K562 (cell line): Measurements from ENCODE around the gene ZNF618. TPM values are rescaled to one million over a fixed set of nuclear protein-coding genes. Genes with fewer than 3 reads are reported as not detected.

Source experiments
- ATAC-seq: fragments of 200-7000 bp; cut with Tn5 transposase; 3 replicates; pipeline ENCODE4 v1.9.1; 2020; ENCODE audit warnings: moderate library complexity
- BruUV-seq: library from RNA; stranded (reverse); fragments of 400-500 nt; replicated peaks from 2 replicates; lab custom pipeline; 2021; lab: Mats Ljungman, UMichigan
- CTCF ChIA-PET: fragments of 300-600 bp; formaldehyde crosslinking; extraction: SDS; loops from one replicate; lab custom pipeline; 2021; ENCODE audit warnings: low intra/inter-chr PET ratio; lab: Yijun Ruan, JAX
- POLR2A ChIA-PET: fragments of 300-600, 350-650 bp; sonication (Branson Sonifier 250); formaldehyde crosslinking; extraction: SDS; loops from one replicate; lab custom pipeline; 2021; ENCODE audit warnings: antibody characterized with exemption, inconsistent platforms; lab: Yijun Ruan, JAX
- DNase-seq, 4 experiments: peaks; one replicate each; pipeline versions ENCODE4 v3.0.0 to v3.0.0-alpha.2; 2011 to 2018; ENCODE audit warnings: low spot score in 3 of 4, mixed read lengths in 3 of 4; ENCODE audit errors: extremely low read depth in 1 of 4
- FAIRE-seq: peaks from 2 replicates; lab custom pipeline; 2011; peaks lifted over from hg19 to GRCh38; lab: Jason Lieb, UNC
- H2AFZ ChIP-seq: 2 replicates; pipeline ENCODE4 v1.6.0; 2011; ENCODE audit warnings: low read depth, low read length, control low read depth, inconsistent platforms
- H3K27ac ChIP-seq: fragments of 200-600 bp; 3 replicates; pipeline ENCODE4 v1.8.0; 2011; ENCODE audit warnings: low read depth, mild to moderate bottlenecking, control low read depth, inconsistent platforms, low read length, moderate library complexity, mixed read lengths; ENCODE audit errors: extremely low read depth
- H3K27me3 ChIP-seq, 2 experiments: fragments of 300-600 bp in 1 of 2; 2 replicates in 1 of 2; 3 replicates in 1 of 2; pipeline versions ENCODE4 v1.6.0 to v1.8.0; 2011; ENCODE audit warnings: inconsistent platforms in 2 of 2, low read length in 2 of 2, mild to moderate bottlenecking in 1 of 2, mixed read lengths in 1 of 2, moderate library complexity in 1 of 2; ENCODE audit not compliant: control insufficient read depth in 2 of 2, insufficient read depth in 2 of 2
- H3K36me3 ChIP-seq: fragments of 300-600 bp; 3 replicates; pipeline ENCODE4 v1.8.0; 2011; ENCODE audit warnings: mild to moderate bottlenecking, low read length, inconsistent platforms; ENCODE audit not compliant: control insufficient read depth, insufficient read depth
- H3K4me1 ChIP-seq, 2 experiments: fragments of 200-600 bp in 1 of 2; replicated peaks in 1 of 2; 2 replicates in 1 of 2; 3 replicates in 1 of 2; pipeline versions ENCODE4 v1.5.1 to v1.8.0; 2011; ENCODE audit warnings: inconsistent platforms in 2 of 2, low read length in 2 of 2, mild to moderate bottlenecking in 1 of 2, mixed read lengths in 1 of 2, moderate library complexity in 1 of 2; ENCODE audit not compliant: control insufficient read depth in 2 of 2, insufficient read depth in 2 of 2
- H3K4me2 ChIP-seq: 2 replicates; pipeline ENCODE4 v1.6.1; 2011; ENCODE audit warnings: low read length, control low read depth, inconsistent platforms, mixed read lengths; ENCODE audit not compliant: insufficient read depth
- H3K4me3 ChIP-seq: fragments of 200-600 bp; sonication (generic), shearing (Covaris generic); 2 replicates; pipeline ENCODE4 v1.5.1; 2016; ENCODE audit warnings: control low read depth, inconsistent platforms
- H3K79me2 ChIP-seq: fragments of 200-600 bp; 3 replicates; pipeline ENCODE4 v1.8.0; 2011; ENCODE audit warnings: low read length, inconsistent platforms; ENCODE audit not compliant: control insufficient read depth, insufficient read depth
- H3K9ac ChIP-seq, 2 experiments: 2 replicates each; pipeline versions ENCODE4 v1.6.0 to v1.6.1; 2011; ENCODE audit warnings: low read depth in 2 of 2, low read length in 2 of 2, control low read depth in 1 of 2, inconsistent platforms in 1 of 2, mild to moderate bottlenecking in 1 of 2, mixed read lengths in 1 of 2; ENCODE audit not compliant: insufficient read depth in 1 of 2
- H3K9me1 ChIP-seq: one replicate; pipeline ENCODE4 v1.6.0; 2011; ENCODE audit warnings: inconsistent platforms, mild to moderate bottlenecking, low read length, moderate library complexity; ENCODE audit not compliant: control insufficient read depth, insufficient read depth
- H3K9me3 ChIP-seq: replicated peaks from 2 replicates; pipeline ENCODE4 v1.5.1; 2011; ENCODE audit warnings: low read depth, low read length, inconsistent platforms; ENCODE audit not compliant: control insufficient read depth, insufficient read depth
- H4K20me1 ChIP-seq: replicated peaks from 2 replicates; pipeline ENCODE4 v1.6.1; 2011; ENCODE audit warnings: low read length, inconsistent platforms, mixed read lengths; ENCODE audit not compliant: control insufficient read depth, insufficient read depth
- ARID3A ChIP-seq: IDR thresholded peaks from 2 replicates; pipeline ENCODE4 v1.6.1; 2012; ENCODE audit warnings: low read depth, low read length, improper control_type of control experiment, borderline replicate concordance
- BACH1 ChIP-seq: fragments of 200-800 bp; sonication (Bioruptor generic); IDR thresholded peaks from 2 replicates; pipeline ENCODE4 v1.6.1; 2016; ENCODE audit warnings: missing genetic modification characterization, missing compliant biosample characterization
- BRF1 ChIP-seq: IDR thresholded peaks from 3 replicates; pipeline ENCODE4 v1.6.1; 2011; ENCODE audit warnings: borderline replicate concordance, mild to moderate bottlenecking; ENCODE audit not compliant: insufficient read length; ENCODE audit errors: extremely low read depth
- CREB1 ChIP-seq, 2 experiments: sonication (generic) in 1 of 2; formaldehyde crosslinking in 1 of 2; IDR thresholded peaks; 2 replicates each; pipeline versions ENCODE4 v1.6.1 to v1.8.0; 2012 to 2022; ENCODE audit warnings: inconsistent platforms in 1 of 2, mild to moderate bottlenecking in 1 of 2, missing genetic modification reagents in 1 of 2, moderate library complexity in 1 of 2
- MYC ChIP-seq, 2 experiments: fragments of 250-450 bp in 1 of 2; sonication (Bioruptor Pico) in 1 of 2; IDR thresholded peaks; 2 replicates each; pipeline versions ENCODE4 v1.5.1 to v1.6.1; 2012 to 2021; ENCODE audit warnings: low read depth in 2 of 2, borderline replicate concordance in 1 of 2, improper control_type of control experiment in 1 of 2, low read length in 1 of 2, mild to moderate bottlenecking in 1 of 2, moderate library complexity in 1 of 2
- TCF7L2 ChIP-seq: fragments of 150-350 bp; IDR thresholded peaks from 2 replicates; pipeline ENCODE4 v1.6.1; 2016; ENCODE audit warnings: low read depth, mild to moderate bottlenecking, low read length, moderate library complexity
- ZNF121 ChIP-seq: sonication (generic); formaldehyde crosslinking; conservative IDR thresholded peaks from 2 replicates; pipeline ENCODE4 v1.8.0; 2022; ENCODE audit warnings: missing genetic modification reagents
- ZNF165 ChIP-seq: fragments of 250-450 bp; sonication (Bioruptor Pico); IDR thresholded peaks from 2 replicates; pipeline ENCODE4 v1.4.0; 2020; ENCODE audit warnings: borderline replicate concordance
- ZNF23 ChIP-seq: fragments of 250-450 bp; sonication (Bioruptor Pico); IDR thresholded peaks from 2 replicates; pipeline ENCODE4 v1.4.0; 2020; ENCODE audit warnings: mild to moderate bottlenecking
- ZNF408 ChIP-seq: fragments of 250-450 bp; sonication (Bioruptor Pico); IDR thresholded peaks from 2 replicates; pipeline ENCODE4 v1.4.0; 2020; ENCODE audit warnings: low read depth, mild to moderate bottlenecking, moderate library complexity
- in situ Hi-C: fragments of 300-500 bp; cut with MboI; formaldehyde crosslinking; loops from 4 replicates; pipeline ENCODE4 v1.15.0; 2018; ENCODE audit warnings: inconsistent platforms, mixed read lengths
- intact Hi-C: fragments of 100-400 bp; cut with micrococcal nuclease; formaldehyde crosslinking; loops from 2 replicates; pipeline ENCODE4 v1.14.2; 2022
- polyA plus RNA-seq, 8 experiments: library from polyadenylated mRNA; depleted of rRNA in 4 of 8; stranded (reverse) in 5 of 8; unstranded in 3 of 8; fragments of >200 nt; fragmentation: Nextera tagmentation in 2 of 8; fragmentation: Illumina TruSeq in 1 of 8; extraction: Ambion mirVana in 2 of 8; extraction: Trizol in 1 of 8; gene quantifications; 2 replicates each; pipeline versions ENCODE4 v1.2.1 to v1.2.3, GENCODE V29; 2011 to 2014; ENCODE audit warnings: inconsistent platforms in 1 of 8, missing spikeins in 1 of 8
- total RNA-seq, 7 experiments: library from RNA; depleted of rRNA in 6 of 7; stranded (reverse); fragments of >200 nt in 6 of 7; fragmentation: Illumina TruSeq in 2 of 7; extraction: Trizol in 2 of 7; gene quantifications; 2 replicates each; pipeline versions ENCODE4 v1.2.1 to v1.2.3, GENCODE V29; 2011 to 2021; ENCODE audit warnings: low replicate concordance in 1 of 7
- TF ChIP-seq, protein P1 (sequence below): fragments of 250-450 bp; sonication (Bioruptor Pico); IDR thresholded peaks from 2 replicates; pipeline ENCODE4 v1.5.0; 2022; ENCODE audit warnings: mild to moderate bottlenecking
- TF ChIP-seq, protein P2 (sequence below): sonication (generic); IDR thresholded peaks from 2 replicates; pipeline ENCODE4 v1.6.1; 2016

The ZNF618 gene
- total and polyA plus RNA-seq, 9 of the 15 experiments (the other 6 are each of a cell fraction or from before 2014, with no cell fraction given) = 0.08 to 13.7 (median 3.4) TPM

- no peak for TF ChIP-seq ARID3A
Measured at GRCh38 chr9:113932906-113933584, 56.9 kb downstream of the ZNF618 start (continued).

DNA sequence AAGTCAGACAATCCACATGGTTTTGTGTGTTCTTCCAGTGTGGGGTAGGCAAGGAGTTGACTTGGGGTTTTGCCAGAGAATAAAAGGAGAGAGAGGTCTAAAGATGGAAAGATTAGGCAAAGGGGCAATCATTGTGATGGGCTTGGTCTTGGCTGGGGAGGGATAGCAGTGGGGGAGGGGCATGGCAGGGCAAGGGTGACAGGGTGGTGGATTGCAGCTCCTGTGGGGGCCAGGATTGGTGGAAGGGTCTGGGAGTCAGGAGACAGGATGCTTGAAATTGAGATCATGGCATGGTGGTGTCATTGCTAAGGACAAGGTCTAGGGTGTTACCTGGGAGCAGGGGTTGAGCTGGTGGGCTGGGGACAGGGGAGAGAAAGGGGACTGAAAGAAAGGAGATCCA is 57.6 kb downstream of the ZNF618 start:
- Histone ChIP-seq H3K4me2 (no peak overlapping the region), H4K20me1 (peaks cover 11% of the 10 kb centered on the region), H2AFZ (no peak overlapping the region), H3K9me3 (no peaks in the 10 kb centered on the region), H3K4me1 (peaks cover 0 to 11% of the 10 kb centered on the region in 2 experiments; a peak in 3 of 5 replicates), H3K27ac (no peak overlapping the region), H3K9me1 (no peaks in the 10 kb centered on the region), H3K27me3 (peaks cover 0 to 4% of the 10 kb centered on the region in 2 experiments; a peak in 1 of 5 replicates), H3K9ac (no peak overlapping the region), H3K79me2 (peaks cover 10% of the 10 kb centered on the region; the same call in 2 of the 3 replicates), H3K36me3 (no peaks in the 10 kb centered on the region), H3K4me3 (no peak overlapping the region)
- ATAC-seq (no peak), FAIRE-seq (no peak), DNase-seq (no peak)
- intact Hi-C loops (loop anchor here (2.0 kb wide), 1 partner anchor 15 kb away; no protein-coding TSS in a partner anchor), in situ Hi-C loops (no loop called here)
- POLR2A ChIA-PET = interaction anchor here (0.7 kb wide), 1 partner anchor 76 kb away, joined by 3 read pairs; no protein-coding TSS in a partner anchor
- no peak for TF ChIP-seq ZNF121 (CRISPR knock-in tag)
- TF ChIP-seq, protein P1, sequence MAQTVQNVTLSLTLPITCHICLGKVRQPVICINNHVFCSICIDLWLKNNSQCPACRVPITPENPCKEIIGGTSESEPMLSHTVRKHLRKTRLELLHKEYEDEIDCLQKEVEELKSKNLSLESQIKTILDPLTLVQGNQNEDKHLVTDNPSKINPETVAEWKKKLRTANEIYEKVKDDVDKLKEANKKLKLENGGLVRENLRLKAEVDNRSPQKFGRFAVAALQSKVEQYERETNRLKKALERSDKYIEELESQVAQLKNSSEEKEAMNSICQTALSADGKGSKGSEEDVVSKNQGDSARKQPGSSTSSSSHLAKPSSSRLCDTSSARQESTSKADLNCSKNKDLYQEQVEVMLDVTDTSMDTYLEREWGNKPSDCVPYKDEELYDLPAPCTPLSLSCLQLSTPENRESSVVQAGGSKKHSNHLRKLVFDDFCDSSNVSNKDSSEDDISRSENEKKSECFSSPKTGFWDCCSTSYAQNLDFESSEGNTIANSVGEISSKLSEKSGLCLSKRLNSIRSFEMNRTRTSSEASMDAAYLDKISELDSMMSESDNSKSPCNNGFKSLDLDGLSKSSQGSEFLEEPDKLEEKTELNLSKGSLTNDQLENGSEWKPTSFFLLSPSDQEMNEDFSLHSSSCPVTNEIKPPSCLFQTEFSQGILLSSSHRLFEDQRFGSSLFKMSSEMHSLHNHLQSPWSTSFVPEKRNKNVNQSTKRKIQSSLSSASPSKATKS (CRISPR knock-in tag) = no peak
- no peak for TF ChIP-seq MYC (IDR thresholded peaks at IDR 0.05; ENCODE audit: low read depth, low read length)
- TF ChIP-seq MYC (CRISPR knock-in tag; IDR thresholded peaks at IDR 0.05; ENCODE audit: borderline replicate concordance, low read depth) = no peak
- no peak for TF ChIP-seq BACH1
- no peak for TF ChIP-seq ZNF23 (CRISPR knock-in tag)
- TF ChIP-seq ZNF165 (CRISPR knock-in tag) = no peak
- no peak for TF ChIP-seq BRF1
- TF ChIP-seq TCF7L2 = no peak
- TF ChIP-seq CREB1 (IDR thresholded peaks at IDR 0.05) = no peak
- TF ChIP-seq CREB1 (CRISPR knock-in tag; IDR thresholded peaks at IDR 0.05) = no peak
- TF ChIP-seq ZNF408 (CRISPR knock-in tag) = no peak
- TF ChIP-seq, protein P2, sequence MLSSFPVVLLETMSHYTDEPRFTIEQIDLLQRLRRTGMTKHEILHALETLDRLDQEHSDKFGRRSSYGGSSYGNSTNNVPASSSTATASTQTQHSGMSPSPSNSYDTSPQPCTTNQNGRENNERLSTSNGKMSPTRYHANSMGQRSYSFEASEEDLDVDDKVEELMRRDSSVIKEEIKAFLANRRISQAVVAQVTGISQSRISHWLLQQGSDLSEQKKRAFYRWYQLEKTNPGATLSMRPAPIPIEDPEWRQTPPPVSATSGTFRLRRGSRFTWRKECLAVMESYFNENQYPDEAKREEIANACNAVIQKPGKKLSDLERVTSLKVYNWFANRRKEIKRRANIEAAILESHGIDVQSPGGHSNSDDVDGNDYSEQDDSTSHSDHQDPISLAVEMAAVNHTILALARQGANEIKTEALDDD = no peak
- CTCF ChIA-PET = no interaction called here
- no TSS peak for BruUV-seq
